ENCODE measurements around the gene SEC14L5.

- TF ChIP-seq, protein P1, sequence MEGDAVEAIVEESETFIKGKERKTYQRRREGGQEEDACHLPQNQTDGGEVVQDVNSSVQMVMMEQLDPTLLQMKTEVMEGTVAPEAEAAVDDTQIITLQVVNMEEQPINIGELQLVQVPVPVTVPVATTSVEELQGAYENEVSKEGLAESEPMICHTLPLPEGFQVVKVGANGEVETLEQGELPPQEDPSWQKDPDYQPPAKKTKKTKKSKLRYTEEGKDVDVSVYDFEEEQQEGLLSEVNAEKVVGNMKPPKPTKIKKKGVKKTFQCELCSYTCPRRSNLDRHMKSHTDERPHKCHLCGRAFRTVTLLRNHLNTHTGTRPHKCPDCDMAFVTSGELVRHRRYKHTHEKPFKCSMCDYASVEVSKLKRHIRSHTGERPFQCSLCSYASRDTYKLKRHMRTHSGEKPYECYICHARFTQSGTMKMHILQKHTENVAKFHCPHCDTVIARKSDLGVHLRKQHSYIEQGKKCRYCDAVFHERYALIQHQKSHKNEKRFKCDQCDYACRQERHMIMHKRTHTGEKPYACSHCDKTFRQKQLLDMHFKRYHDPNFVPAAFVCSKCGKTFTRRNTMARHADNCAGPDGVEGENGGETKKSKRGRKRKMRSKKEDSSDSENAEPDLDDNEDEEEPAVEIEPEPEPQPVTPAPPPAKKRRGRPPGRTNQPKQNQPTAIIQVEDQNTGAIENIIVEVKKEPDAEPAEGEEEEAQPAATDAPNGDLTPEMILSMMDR (IDR thresholded peaks at IDR 0.05; ENCODE audit: low read depth, low read length, poor library complexity, severe bottlenecking) = no peak
- TF ChIP-seq EZH2phosphoT487 (IDR thresholded peaks at IDR 0.05; ENCODE audit: borderline replicate concordance, low read length) = no peak
Measured at GRCh38 chr16:4933871-4934395, 24.2 kb upstream of the SEC14L5 start.

Measured in DOHH2 (cell line).